GM18505 (cell line): ENCODE measurements around the gene G3BP2.
A peak's percentile ranks its signal among the peaks of the same experiment; 100 is the strongest.
"Not testable (repeated sequence)": the region's sequence is repeated elsewhere in the genome, so short reads cannot be mapped to it uniquely, and the experiment has no call there.

Experiments used
- ATAC-seq: cut with Tn5 transposase; IDR thresholded peaks from one replicate; pipeline ENCODE4 v1.9.1; 2021; ENCODE audit not compliant: unreplicated experiment
- POLR2A ChIP-seq: IDR thresholded peaks from 4 replicates; pipeline ENCODE4 v1.6.1; 2011; ENCODE audit warnings: borderline replicate concordance; ENCODE audit not compliant: insufficient read depth, insufficient read length; ENCODE audit errors: extremely low read depth

The G3BP2 gene

DNA sequence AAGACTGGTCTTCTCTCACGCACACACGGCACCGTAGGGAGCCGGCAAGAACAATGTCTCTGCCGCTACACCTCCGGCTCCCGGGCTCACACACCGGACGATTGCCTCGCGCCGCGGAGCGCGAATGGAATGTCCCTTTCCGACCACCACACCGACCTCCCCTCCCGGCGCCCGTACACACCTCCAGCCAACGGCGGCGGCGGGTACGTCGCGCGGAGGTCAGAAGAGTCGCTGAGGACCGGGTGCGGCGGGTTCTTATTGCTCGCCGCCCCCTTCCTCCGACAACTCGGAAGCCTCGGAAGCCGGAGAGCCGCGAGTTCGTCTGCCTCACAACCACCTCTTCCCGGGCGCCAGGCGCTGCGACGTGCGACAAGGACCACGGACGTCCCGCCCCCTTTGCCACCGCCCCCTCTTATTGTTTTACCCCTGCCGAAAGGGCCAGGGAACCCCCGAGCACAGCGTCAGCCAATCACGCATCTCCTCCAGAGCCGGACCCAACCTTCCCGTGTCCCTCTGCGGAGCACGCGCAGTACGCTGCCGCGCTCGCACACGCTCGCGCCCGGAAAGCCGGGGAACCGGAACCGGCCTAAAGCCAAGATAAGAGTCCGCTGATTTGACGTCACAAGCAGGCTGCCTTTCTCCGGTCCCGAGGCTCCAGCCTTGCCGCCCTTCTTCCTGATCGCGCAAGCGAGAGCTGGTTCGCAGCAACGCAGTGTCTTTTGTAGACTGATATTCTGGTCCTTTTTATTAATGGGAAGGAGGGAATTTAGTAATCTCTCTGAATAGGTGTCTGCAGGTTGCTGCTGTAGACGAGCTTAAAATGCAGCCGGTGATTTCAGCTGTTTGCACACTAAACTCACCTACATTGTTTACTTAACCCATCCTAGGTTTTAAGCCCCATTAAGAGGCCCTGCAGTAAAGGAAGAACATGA, at the start of gene G3BP2:
TSS of gene G3BP2 (minus strand) at position 385 of the 932 bp plus-strand sequence. CDS start 11,386 bp downstream, outside the sequence.
- ATAC-seq: peak; percentile 91
- TF ChIP-seq POLR2A: peak; percentile 91

DNA sequence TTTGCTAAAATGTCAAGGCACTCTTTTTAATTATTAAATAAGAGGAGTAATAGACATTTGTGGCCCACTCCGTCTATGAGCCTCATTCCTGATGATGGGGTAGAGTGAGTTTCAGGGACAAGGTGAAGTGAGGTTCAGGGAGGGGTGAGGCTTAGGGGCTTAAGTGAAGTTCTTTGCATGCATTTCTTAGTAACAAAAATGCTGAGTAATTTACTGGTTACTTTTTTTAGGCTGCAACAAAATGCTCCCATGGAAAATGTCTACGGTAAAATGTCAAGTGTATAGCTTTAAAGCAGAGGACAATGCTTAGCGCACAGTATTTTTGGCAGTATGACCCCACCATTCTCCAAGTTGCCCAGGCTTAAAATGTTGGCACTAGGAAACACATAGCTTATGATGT, 49.2 kb upstream of the G3BP2 start:
- no peak for ATAC-seq
- no peak for TF ChIP-seq POLR2A

DNA sequence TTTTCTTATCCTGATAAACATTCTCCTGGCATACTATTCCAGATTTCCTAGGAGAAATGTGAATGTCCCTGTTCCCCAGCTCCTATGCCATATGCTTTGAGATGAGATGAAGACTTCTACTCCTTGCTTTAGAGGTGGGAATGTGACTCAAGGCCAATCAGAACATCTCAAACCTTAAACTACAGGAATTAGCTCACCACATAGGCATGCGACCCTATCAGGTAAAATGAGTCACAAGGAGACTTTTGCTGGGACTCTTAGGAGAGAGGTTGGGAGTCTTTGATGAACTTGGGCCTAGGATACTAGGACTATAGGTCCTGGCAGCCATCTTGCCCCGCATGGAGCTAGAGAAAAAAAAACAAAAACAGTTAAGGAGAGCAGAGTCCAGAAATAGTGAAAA, 45.3 kb upstream of the G3BP2 start:
- ATAC-seq: no peak
- TF ChIP-seq POLR2A: no peak

DNA sequence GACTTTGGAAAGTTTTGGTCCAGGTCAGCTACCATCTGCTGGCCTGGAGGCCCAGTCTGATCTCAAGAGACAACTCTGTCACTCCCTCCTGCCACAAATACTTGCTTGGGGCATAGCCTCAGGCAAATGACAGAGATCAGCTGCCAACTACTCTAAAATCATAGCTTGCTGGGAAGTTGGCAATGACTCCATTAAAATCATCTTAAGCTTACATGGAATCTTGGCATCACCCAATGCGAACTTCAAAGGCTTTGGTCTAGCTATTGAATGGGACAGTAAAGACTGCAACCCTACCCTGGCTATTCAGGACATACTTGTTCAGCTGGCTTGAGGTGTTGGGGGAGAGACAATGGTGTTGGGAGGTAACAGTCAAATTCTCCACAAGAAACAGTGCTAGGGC, 44.2 kb upstream of the G3BP2 start:
- no peak for TF ChIP-seq POLR2A
- ATAC-seq: no peak

DNA sequence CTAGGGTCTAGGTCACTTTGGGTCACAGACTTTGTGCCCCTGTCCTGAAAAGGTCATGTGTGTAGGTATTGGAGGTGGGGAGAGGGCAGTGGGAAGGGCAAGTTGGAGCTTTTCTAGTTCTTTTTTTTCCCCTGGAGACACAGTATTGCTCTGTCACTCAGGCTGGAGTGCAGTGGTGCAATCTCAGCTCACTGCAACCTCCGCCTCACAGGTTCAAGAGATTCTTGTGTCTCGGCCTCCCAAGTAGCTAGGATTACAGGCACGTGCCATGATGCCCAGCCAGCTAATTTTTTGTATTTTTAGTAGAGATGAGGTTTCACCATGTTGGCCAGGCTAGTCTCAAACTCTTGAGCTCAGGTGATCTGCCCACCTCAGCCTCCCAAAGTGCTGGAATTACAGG, 42.8 kb upstream of the G3BP2 start:
- ATAC-seq: not testable (repeated sequence)

DNA sequence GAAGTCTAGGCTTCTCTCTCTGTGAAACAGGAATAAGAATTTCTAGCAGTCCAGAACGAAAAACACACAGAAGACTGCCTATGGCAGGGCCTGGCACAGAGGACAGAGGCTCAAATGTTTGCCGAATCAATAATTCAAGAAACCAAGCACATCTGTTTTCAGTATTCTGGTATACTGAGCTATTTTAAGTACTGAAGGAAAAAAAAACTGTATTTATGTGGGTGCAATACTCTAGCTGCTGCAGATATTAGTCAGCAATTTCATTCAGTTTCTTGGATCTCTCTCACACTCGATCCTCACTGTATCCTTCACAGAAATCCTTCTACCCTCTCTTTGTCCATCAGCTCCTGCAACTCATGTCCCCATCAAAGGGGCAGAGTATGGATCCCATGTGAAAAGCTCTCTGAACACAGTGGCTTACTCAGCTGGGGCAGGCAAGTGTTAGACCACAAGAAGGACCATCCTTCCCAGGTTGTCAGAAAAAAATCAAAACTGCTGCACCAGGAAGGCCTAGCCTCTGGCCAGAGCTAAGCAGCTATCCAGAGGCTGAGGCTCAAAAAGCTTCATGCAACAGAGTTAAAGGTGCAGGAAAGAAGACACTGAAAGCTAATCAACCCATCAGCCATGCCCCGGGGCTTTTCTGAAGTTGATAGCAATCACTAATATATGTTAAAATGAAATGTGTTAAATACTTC, 42.0 kb upstream of the G3BP2 start:
- no peak for ATAC-seq
- no peak for TF ChIP-seq POLR2A

DNA sequence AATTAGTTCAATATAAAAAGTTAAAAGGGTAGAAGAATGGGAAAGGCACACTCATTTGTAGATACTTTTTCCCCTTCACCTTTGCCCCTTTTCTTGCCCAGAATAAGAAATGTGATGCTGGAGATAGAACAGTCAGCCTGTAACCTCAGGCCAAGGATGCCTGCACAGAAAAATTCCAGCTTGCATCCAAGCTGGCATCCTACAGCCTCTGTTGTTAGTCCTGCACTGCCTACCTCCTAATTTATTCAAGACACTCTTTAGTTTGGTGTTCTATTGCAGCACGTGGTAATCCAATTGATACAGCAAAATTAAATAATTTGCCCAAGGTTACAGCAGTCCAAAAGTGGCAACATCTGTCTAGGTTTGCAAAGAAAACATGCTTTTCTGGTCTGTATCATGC, 41.5 kb upstream of the G3BP2 start:
- ATAC-seq: no peak
- TF ChIP-seq POLR2A: no peak

DNA sequence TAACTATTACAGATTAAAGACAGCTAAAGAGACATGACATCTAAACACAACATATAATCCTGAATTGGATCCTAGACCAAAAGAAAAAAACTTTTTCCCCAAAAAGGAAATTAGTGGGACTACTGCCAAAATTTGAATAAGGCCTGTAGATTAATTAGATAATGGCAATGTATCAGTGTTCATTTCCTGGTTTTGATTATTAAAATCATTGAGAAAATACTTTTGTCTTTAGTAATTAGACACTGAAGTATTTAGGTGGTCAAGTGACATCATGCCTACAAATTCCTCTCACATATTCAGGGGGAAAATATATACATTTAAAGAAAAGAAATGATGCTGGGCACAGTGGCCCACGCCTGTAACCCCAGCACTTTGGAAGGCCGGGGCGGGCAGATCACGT, 40.8 kb upstream of the G3BP2 start:
- no peak for ATAC-seq
- TF ChIP-seq POLR2A: no peak

DNA sequence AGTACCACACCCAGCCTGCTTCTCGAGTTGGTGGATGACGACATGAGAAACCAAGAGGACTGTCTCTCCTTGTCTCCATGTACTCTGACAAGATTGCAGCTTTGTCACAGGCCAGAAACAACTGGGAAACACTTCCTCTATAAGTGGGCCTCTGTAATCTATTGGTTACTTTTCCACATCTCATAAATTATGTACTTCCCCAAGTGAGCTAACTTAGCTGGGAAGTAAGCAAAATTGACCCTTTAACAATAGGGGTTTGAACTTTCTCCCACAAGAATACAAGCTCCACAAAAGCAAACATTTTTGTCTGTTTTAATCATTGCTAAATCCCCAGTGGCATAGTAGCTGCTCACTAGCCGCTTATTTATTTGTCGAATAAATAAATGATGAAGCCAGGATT, 37.0 kb upstream of the G3BP2 start:
- no peak for ATAC-seq
- TF ChIP-seq POLR2A: no peak

DNA sequence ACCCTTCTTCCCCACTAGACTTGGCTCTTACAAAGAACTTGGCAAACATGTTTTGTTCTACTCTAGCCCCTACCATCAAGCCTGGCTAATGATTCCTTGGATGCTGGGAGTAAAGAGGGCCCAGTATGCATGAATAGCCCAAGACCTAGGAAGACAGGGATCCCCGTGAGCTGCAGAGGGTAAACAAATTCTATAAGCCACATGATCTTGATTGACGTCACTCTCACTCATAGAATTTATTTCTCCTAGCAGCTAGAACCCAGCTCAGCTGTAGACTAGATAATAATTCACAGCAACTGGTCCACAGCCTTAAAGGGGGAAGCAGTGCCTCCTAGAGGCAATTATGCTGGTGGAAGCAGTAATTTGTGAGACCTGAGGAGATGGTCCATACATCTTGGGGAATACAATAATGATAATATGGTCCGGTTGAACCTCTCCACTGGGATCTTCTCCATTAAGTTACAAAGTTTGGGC, 35.0 kb upstream of the G3BP2 start:
- ATAC-seq: no peak
- no peak for TF ChIP-seq POLR2A

DNA sequence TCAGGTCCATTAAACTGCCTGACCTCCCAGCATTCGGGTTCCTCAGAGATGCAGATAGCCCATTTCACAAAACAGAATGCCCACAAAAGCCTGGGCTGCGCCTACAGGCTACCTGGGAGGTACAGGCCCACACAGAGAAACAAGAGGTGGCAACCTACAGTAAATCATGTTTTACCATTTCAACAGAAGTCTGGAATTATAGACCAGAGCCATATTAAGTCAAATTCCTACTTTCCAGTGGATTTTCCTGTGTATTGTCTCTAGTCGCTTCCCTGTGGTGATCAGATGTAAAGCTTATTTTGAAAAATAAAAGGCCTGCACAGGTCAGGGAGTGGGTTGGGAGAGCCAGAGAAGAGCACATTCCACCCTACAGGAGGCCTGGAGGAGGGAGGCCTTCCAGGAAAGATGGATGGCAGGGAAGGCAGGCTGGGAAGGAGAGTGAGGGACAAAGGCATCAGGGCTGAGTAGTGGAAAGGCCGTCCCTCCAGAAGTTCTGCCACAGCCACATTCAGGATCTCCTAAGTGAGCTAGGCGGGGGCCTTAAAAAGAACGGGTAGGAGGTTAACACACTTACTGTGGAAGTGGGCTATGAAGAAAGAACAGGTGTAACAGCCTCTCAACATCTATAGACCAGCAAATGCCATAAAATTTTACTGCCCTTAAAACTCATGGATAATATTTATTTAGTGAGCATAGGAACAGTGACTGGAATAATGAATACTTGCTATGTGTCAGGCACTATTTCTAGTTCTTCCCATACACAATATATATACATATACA, 32.2 kb upstream of the G3BP2 start:
- TF ChIP-seq POLR2A: no peak
- no peak for ATAC-seq

DNA sequence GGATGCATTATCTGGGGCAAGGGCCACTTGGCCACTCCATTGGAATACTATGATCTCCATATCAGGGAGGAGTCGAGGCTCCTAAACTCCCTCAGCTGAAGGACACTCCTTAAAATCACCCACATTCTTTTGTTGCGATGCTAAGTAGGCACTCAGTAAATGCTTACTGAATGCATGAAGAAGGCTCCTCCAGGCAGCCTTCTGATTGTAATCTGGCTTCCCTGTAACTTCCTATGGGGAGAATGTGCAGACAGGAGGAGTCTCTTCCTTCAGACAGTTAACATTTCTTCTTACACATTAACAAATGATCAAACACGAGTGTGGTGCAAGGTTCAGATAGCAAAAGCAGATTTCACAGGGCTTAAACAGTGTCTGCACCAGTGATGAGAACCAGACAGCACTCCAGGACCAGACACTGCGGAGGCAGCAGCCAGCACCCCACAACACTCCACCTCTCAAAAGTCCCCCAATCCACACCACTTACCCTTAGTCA, 29.8 kb upstream of the G3BP2 start:
- no peak for TF ChIP-seq POLR2A
- no peak for ATAC-seq

DNA sequence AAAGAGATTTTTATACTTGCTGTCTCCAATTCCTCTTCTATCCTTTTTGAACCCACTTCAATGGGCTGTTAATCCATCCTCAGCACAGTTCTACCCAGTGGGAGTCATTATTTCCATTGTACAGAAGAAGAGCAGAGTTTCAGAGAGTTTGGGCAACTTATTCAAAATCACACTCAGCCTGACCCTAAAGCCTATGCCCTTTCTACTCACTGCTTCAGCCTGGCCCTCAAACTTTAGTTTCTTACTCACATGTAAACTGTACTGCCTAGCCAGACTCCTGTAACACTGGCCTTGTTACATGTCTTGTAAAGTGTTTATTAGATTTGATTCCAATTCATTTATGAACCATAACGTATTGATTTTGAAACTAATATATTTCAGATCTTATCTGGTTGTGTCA, 26.1 kb upstream of the G3BP2 start:
- ATAC-seq: no peak

More for the DNA sequence above, 26.1 kb upstream of the G3BP2 start:
- no peak for TF ChIP-seq POLR2A
